NCI-H2196 treated with DMSO at 0.1 percent for 48 hours (cell line): ENCODE results near the gene NID2.

Experiments
- DNase-seq: peaks from one replicate; lab custom pipeline; 2025; ENCODE audit not compliant: unreplicated experiment; lab: John Stamatoyannopoulos, UW

Gene NID2

GRCh38 chr14:52080158-52080800 lies 11.4 kb upstream of the NID2 start:
- no peak for DNase-seq

GRCh38 chr14:52079239-52079959 lies 10.5 kb upstream of the NID2 start:
- no peak for DNase-seq

- no peak for DNase-seq
Observed at GRCh38 chr14:52078721-52079120, 9.9 kb upstream of the NID2 start.

- no peak for DNase-seq
Observed at GRCh38 chr14:52078095-52078531, 9.3 kb upstream of the NID2 start.

GRCh38 chr14:52077256-52077979 lies 8.6 kb upstream of the NID2 start:
- DNase-seq = no peak

- DNase-seq = no peak
Observed at GRCh38 chr14:52076334-52076733, 7.5 kb upstream of the NID2 start.

- no peak for DNase-seq
Observed at GRCh38 chr14:52075371-52075770, 6.5 kb upstream of the NID2 start.

- DNase-seq = no peak
Observed at GRCh38 chr14:52073251-52073650, 4.4 kb upstream of the NID2 start.

- DNase-seq = no peak
Observed at GRCh38 chr14:52072266-52072780, 3.5 kb upstream of the NID2 start.

- no peak for DNase-seq
Observed at GRCh38 chr14:52071675-52072074, 2.8 kb upstream of the NID2 start.

- DNase-seq = no peak
Observed at GRCh38 chr14:52070051-52070431, 1.2 kb upstream of the NID2 start.

- DNase-seq = no peak
Observed at GRCh38 chr14:52069307-52070050, 620 bp upstream of the NID2 start.

- no peak for DNase-seq
Observed at GRCh38 chr14:52067873-52068614, 815 bp downstream of the NID2 start.

GRCh38 chr14:52064174-52064573 lies 4.7 kb downstream of the NID2 start:
- DNase-seq = no peak

- DNase-seq = no peak
Observed at GRCh38 chr14:52063052-52063462, 5.8 kb downstream of the NID2 start.

GRCh38 chr14:52061890-52062289 lies 7.0 kb downstream of the NID2 start:
- no peak for DNase-seq

- no peak for DNase-seq
Observed at GRCh38 chr14:52061390-52061789, 7.5 kb downstream of the NID2 start.

GRCh38 chr14:52060080-52060479 lies 8.8 kb downstream of the NID2 start:
- DNase-seq = no peak

GRCh38 chr14:52059649-52060048 lies 9.2 kb downstream of the NID2 start:
- DNase-seq = no peak

GRCh38 chr14:52058341-52058740 lies 10.5 kb downstream of the NID2 start:
- no peak for DNase-seq
